ENCODE results near the gene TGM4.
A peak's percentile ranks its signal among the peaks of the same experiment; 100 is the strongest.

DNA sequence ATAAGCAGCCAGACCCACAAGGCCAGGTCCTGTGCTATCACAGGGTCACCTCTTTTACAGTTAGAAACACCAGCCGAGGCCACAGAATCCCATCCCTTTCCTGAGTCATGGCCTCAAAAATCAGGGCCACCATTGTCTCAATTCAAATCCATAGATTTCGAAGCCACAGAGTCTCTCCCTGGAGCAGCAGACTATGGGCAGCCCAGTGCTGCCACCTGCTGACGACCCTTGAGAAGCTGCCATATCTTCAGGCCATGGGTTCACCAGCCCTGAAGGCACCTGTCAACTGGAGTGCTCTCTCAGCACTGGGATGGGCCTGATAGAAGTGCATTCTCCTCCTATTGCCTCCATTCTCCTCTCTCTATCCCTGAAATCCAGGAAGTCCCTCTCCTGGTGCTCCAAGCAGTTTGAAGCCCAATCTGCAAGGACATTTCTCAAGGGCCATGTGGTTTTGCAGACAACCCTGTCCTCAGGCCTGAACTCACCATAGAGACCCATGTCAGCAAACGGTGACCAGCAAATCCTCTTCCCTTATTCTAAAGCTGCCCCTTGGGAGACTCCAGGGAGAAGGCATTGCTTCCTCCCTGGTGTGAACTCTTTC lies 39.6 kb downstream of the TGM4 start:
- peak; percentile 35 to 85 (median 76) for TF ChIP-seq CTCF (IDR thresholded peaks at IDR 0.05)
- no peak for TF ChIP-seq POLR2A (IDR thresholded peaks at IDR 0.05)
